A549 (cell line): ENCODE results near the gene THEM4. TPM values are rescaled to one million over a fixed set of nuclear protein-coding genes. Genes with fewer than 3 reads are reported as not detected.

Source experiments
- ATAC-seq, 2 experiments: fragments of 200-7000 bp in 1 of 2; fragments of >200 bp in 1 of 2; cut with Nextera tagmentation in 1 of 2; cut with Tn5 transposase in 1 of 2; 3 replicates each; pipeline versions ENCODE4 v1.8.0 to v1.9.1; 2018 to 2020; ENCODE audit warnings: mild to moderate bottlenecking in 1 of 2, moderate library complexity in 1 of 2
- CTCF ChIA-PET: fragments of 300-600 bp; sonication (Branson Sonifier 250); formaldehyde crosslinking; extraction: SDS; loops from one replicate; lab custom pipeline; 2021; ENCODE audit warnings: antibody characterized with exemption, inconsistent platforms; lab: Yijun Ruan, JAX
- POLR2A ChIA-PET: fragments of 350-600 bp; formaldehyde crosslinking; extraction: SDS; loops from one replicate; lab custom pipeline; 2021; ENCODE audit warnings: antibody characterized with exemption, inconsistent platforms; lab: Yijun Ruan, JAX
- DNase-seq, 2 experiments: peaks; one replicate each; pipeline versions ENCODE4 v3.0.0 to v3.0.0-alpha.2; 2011 to 2016; ENCODE audit warnings: low read depth in 1 of 2, low spot score in 1 of 2
- FAIRE-seq: peaks from 2 replicates; lab custom pipeline; 2011; peaks lifted over from hg19 to GRCh38; lab: Jason Lieb, UNC
- H3K27ac ChIP-seq, 2 experiments: fragments of >200 bp; sonication (Bioruptor Twin); formaldehyde crosslinking; 3 replicates each; pipeline ENCODE4 v1.5.1; 2016 to 2017
- H3K4me1 ChIP-seq: fragments of >200 bp; sonication (Bioruptor Twin); formaldehyde crosslinking; 3 replicates; pipeline ENCODE4 v1.6.1; 2016
- H3K4me2 ChIP-seq: fragments of >200 bp; sonication (Bioruptor Twin); formaldehyde crosslinking; 3 replicates; pipeline ENCODE4 v1.6.1; 2016
- H3K4me3 ChIP-seq: fragments of >200 bp; sonication (Bioruptor Twin); formaldehyde crosslinking; 3 replicates; pipeline ENCODE4 v1.5.1; 2016
- H3K9me3 ChIP-seq: fragments of >200 bp; sonication (Bioruptor Twin); formaldehyde crosslinking; 3 replicates; pipeline ENCODE4 v1.6.1; 2016
- CBX2 ChIP-seq: fragments of 200-600 bp; sonication (generic); IDR thresholded peaks from 2 replicates; pipeline ENCODE4 v1.6.1; 2016; ENCODE audit warnings: low read depth, mild to moderate bottlenecking, borderline replicate concordance
- CEBPB ChIP-seq, 2 experiments: fragments of >200 bp in 1 of 2; sonication (Bioruptor Twin) in 1 of 2; formaldehyde crosslinking in 1 of 2; IDR thresholded peaks; 2 replicates each; pipeline ENCODE4 v1.6.1; 2012 to 2016
- CTCF ChIP-seq: fragments of >200 bp; sonication (Bioruptor Twin); formaldehyde crosslinking; IDR thresholded peaks from 3 replicates; pipeline ENCODE4 v1.5.1; 2016
- EP300 ChIP-seq, 2 experiments: fragments of >200 bp; sonication (Bioruptor Twin); formaldehyde crosslinking; IDR thresholded peaks; 2 replicates in 1 of 2; 3 replicates in 1 of 2; pipeline ENCODE4 v1.6.1; 2016 to 2017
- FOSB ChIP-seq: fragments of 250-450 bp; sonication (Bioruptor Pico); IDR thresholded peaks from 2 replicates; pipeline ENCODE4 v1.5.0; 2020; ENCODE audit warnings: mild to moderate bottlenecking, moderate library complexity
- FOXS1 ChIP-seq: fragments of 250-450 bp; sonication (Bioruptor Pico); IDR thresholded peaks from 2 replicates; pipeline ENCODE4 v1.5.0; 2020; ENCODE audit warnings: mild to moderate bottlenecking, moderate library complexity
- HES2 ChIP-seq: fragments of >200 bp; sonication (Bioruptor Twin); formaldehyde crosslinking; IDR thresholded peaks from 2 replicates; pipeline ENCODE4 v1.6.1; 2016
- HOXB13 ChIP-seq: fragments of 250-450 bp; sonication (Bioruptor Pico); IDR thresholded peaks from 2 replicates; pipeline ENCODE4 v1.5.0; 2020; ENCODE audit warnings: low read depth, mild to moderate bottlenecking, moderate library complexity
- JUN ChIP-seq, 2 experiments: fragments of >200 bp; sonication (Bioruptor Twin); formaldehyde crosslinking; IDR thresholded peaks; 2 replicates in 1 of 2; 3 replicates in 1 of 2; pipeline ENCODE4 v1.6.1; 2016 to 2017
- KDM5A ChIP-seq: fragments of 200-600 bp; sonication (generic); IDR thresholded peaks from 2 replicates; pipeline ENCODE4 v1.6.1; 2016; ENCODE audit warnings: antibody characterized with exemption, mild to moderate bottlenecking
- MAFK ChIP-seq: fragments of 450-650 bp; IDR thresholded peaks from 2 replicates; pipeline ENCODE4 v1.6.1; 2014; ENCODE audit not compliant: partially characterized antibody
- MAX ChIP-seq: IDR thresholded peaks from 2 replicates; pipeline ENCODE4 v1.6.1; 2012
- MYC ChIP-seq: IDR thresholded peaks from 2 replicates; pipeline ENCODE4 v1.6.1; 2012; ENCODE audit warnings: mild to moderate bottlenecking, inconsistent platforms, low read length, improper control_type of control experiment, borderline replicate concordance
- PBX3 ChIP-seq: IDR thresholded peaks from 2 replicates; pipeline ENCODE4 v1.6.1; 2012
- RAD21 ChIP-seq, 2 experiments: fragments of >200 bp in 1 of 2; sonication (Bioruptor Twin) in 1 of 2; formaldehyde crosslinking in 1 of 2; IDR thresholded peaks in 1 of 2; conservative IDR thresholded peaks in 1 of 2; 2 replicates in 1 of 2; 3 replicates in 1 of 2; pipeline ENCODE4 v1.6.1; 2012 to 2018; ENCODE audit warnings: inconsistent platforms in 1 of 2
- SMC3 ChIP-seq: fragments of >200 bp; sonication (Bioruptor Twin); formaldehyde crosslinking; IDR thresholded peaks from 3 replicates; pipeline ENCODE4 v1.6.1; 2018; ENCODE audit warnings: inconsistent platforms
- ZFP36 ChIP-seq: fragments of 450-650 bp; IDR thresholded peaks from 2 replicates; pipeline ENCODE4 v1.6.1; 2014; ENCODE audit warnings: borderline replicate concordance; ENCODE audit not compliant: partially characterized antibody
- ZNF302 ChIP-seq: fragments of 250-450 bp; sonication (Bioruptor Pico); IDR thresholded peaks from 2 replicates; pipeline ENCODE4 v1.9.0; 2021; ENCODE audit warnings: inconsistent platforms, mild to moderate bottlenecking, moderate library complexity
- ZSCAN20 ChIP-seq: fragments of 250-450 bp; sonication (Bioruptor Pico); IDR thresholded peaks from 2 replicates; pipeline ENCODE4 v1.8.0; 2022; ENCODE audit warnings: mild to moderate bottlenecking, moderate library complexity
- WGBS: methylation state at CpG from one replicate; pipeline ENCODE4 v1.1.6; 2017; ENCODE audit errors: missing lambda C conversion rate; 5-methylcytosine and 5-hydroxymethylcytosine counted together
- polyA plus RNA-seq, 4 experiments: library from polyadenylated mRNA; depleted of rRNA in 3 of 4; stranded (reverse); fragments of >200 nt; fragmentation: RNase III in 1 of 4; extraction: RNeasy Plus Mini Kit Qiagen cat#74134 plus additional on column Dnase treatment in 1 of 4; gene quantifications; 2 replicates in 3 of 4; 3 replicates in 1 of 4; pipeline ENCODE4 v1.2.3, GENCODE V29; 2011 to 2017

The THEM4 gene
- polyA plus RNA-seq, 2 of the 4 experiments (the other 2 are of a cell fraction), result 16.6 to 32.3 TPM

GRCh38 chr1:151935894-151936602, 26.7 kb upstream of the THEM4 start:
- FAIRE-seq, result no peak
- Histone ChIP-seq H3K4me3 (peak overlapping the region; percentile 20; the same call in 1 of the 3 replicates), H3K9me3 (no peaks in the 10 kb centered on the region)
- POLR2A ChIA-PET, result interaction anchor here (0.6 to 1.4 kb wide), 3 partner anchors 9 to 57 kb away, joined by 3 to 4 read pairs (median 3); partner anchors contain the start of genes S100A10 and THEM4
- WGBS, result 7% methylated on average over 2 of the region's 2 CpGs
- ATAC-seq, result no peak
- TF ChIP-seq ZSCAN20 (CRISPR knock-in tag), result 0 out of 2 replicates have a peak, but pooled peaks have one; percentile 13
- TF ChIP-seq SMC3, result no peak
- TF ChIP-seq, all 56 proteins: peak for 1
- no peak for DNase-seq
- H3K27ac ChIP-seq, result peak overlapping the region; percentile 77 to 80
- peak overlapping the region; percentile 90 for H3K4me2 ChIP-seq
- CTCF ChIA-PET, result interaction anchor here (0.6 to 13.8 kb wide), 21 partner anchors 8 to 522 kb away, joined by 3 to 378 read pairs (median 5); partner anchors contain the start of genes S100A10 and S100A11
- peaks cover 47% of the 10 kb centered on the region for H3K4me1 ChIP-seq

GRCh38 chr1:151935154-151935553, 25.8 kb upstream of the THEM4 start:
- Histone ChIP-seq H3K4me1 (peaks cover 38% of the 10 kb centered on the region), H3K4me3 (no peak overlapping the region), H3K9me3 (no peaks in the 10 kb centered on the region), H3K27ac (peak overlapping the region; percentile 77 to 80; a peak in 5 of 6 replicates), H3K4me2 (peak overlapping the region; percentile 90; the same call in 2 of the 3 replicates)
- no peak for FAIRE-seq
- TF ChIP-seq FOXS1 (CRISPR knock-in tag) (no peak), MYC (no peak), MAFK (no peak), KDM5A (no peak), HES2 (no peak), JUN (IDR thresholded peaks at IDR 0.05) (no peak)
- ATAC-seq, result peak in 1 of 2 experiments; percentile 45; a peak in 2 of 6 replicates
- no peak for DNase-seq
- 63% methylated on average over 3 of the region's 3 CpGs for WGBS
- ChIA-PET CTCF (interaction anchor here (0.6 to 13.8 kb wide), 29 partner anchors 9 to 1018 kb away, joined by 3 to 378 read pairs (median 5); partner anchors contain the start of genes S100A10, S100A11 and THEM4), POLR2A (no interaction called here)

- FAIRE-seq, result peak; percentile 59
Measured at GRCh38 chr1:151934048-151934493, 24.8 kb upstream of the THEM4 start.

More at GRCh38 chr1:151934048-151934493, 24.8 kb upstream of the THEM4 start:
- DNase-seq, result peak; percentile 54 to 76
- TF ChIP-seq MAX (no peak), CTCF (peak; percentile 98), ZFP36 (no peak), EP300 (IDR thresholded peaks at IDR 0.05) (no peak), HOXB13 (CRISPR knock-in tag) (no peak), SMC3 (peak; percentile 95), RAD21 (conservative IDR thresholded peaks at IDR 0.05 in 1 of 2, IDR thresholded peaks at IDR 0.05 in 1 of 2) (peak; percentile 98 to 99), PBX3 (no peak), FOSB (CRISPR knock-in tag) (no peak), ZNF302 (no peak), CEBPB (IDR thresholded peaks at IDR 0.05) (no peak), CBX2 (no peak)
- TF ChIP-seq, all 56 proteins: peak for 3
- peak overlapping the region in 1 of 2 experiments; percentile 43; a peak in 1 of 6 replicates for H3K27ac ChIP-seq
- H3K4me3 ChIP-seq, result no peak overlapping the region
- 33% methylated on average over 3 of the region's 3 CpGs for WGBS
- peak; percentile 94 to 97 for ATAC-seq
- peak overlapping the region; percentile 45 for H3K4me2 ChIP-seq
- no peaks in the 10 kb centered on the region for H3K9me3 ChIP-seq
- ChIA-PET CTCF (interaction anchor here (0.7 to 13.8 kb wide), 47 partner anchors 8 to 524 kb away, joined by 3 to 378 read pairs (median 5); partner anchors contain the start of genes S100A10, S100A11 and THEM4), POLR2A (no interaction called here)
- peaks cover 33% of the 10 kb centered on the region for H3K4me1 ChIP-seq
